Measurements from ENCODE around the gene CDC14A. TPM values are rescaled to one million over a fixed set of nuclear protein-coding genes. Genes with fewer than 3 reads are reported as not detected.

The CDC14A gene
- total RNA-seq, 2 donors from 2014 or later: 7.3 to 16.5 TPM

GRCh38 chr1:100544791-100545190, 192.5 kb downstream of the CDC14A start:
- no peak for DNase-seq
- 72 to 84% methylated on average over 4 of the region's 4 CpGs for WGBS, 2 donors
- H3K4me1 ChIP-seq: peaks cover 5% of the 10 kb centered on the region
- no peak overlapping the region for H3K27ac ChIP-seq
- no peak for ATAC-seq
- peaks cover 0 to 7% of the 10 kb centered on the region in 2 donors for H3K27me3 ChIP-seq
- intact Hi-C loops (cut with DNase I): no loop called here
- no peaks in the 10 kb centered on the region for H3K36me3 ChIP-seq (replicated peaks in 1 of 2; ENCODE audit: insufficient read depth in 1 of 2, low read depth in 2 of 2)
- H3K9me3 ChIP-seq: no peaks in the 10 kb centered on the region
- no peak for TF ChIP-seq CTCF (IDR thresholded peaks at IDR 0.05)
- no peak overlapping the region for H3K4me3 ChIP-seq

- Histone ChIP-seq H3K27ac (no peak overlapping the region), H3K27me3 (no peaks in the 10 kb centered on the region), H3K9me3 (no peaks in the 10 kb centered on the region), H3K4me3 (no peak overlapping the region), H3K36me3 (replicated peaks in 1 of 2; ENCODE audit: insufficient read depth in 1 of 2, low read depth in 2 of 2) (no peaks in the 10 kb centered on the region), H3K4me1 (no peaks in the 10 kb centered on the region)
- 87 to 94% methylated on average over 1 of the region's 1 CpG for WGBS, 2 donors
- intact Hi-C loops (cut with DNase I): no loop called here
- no peak for ATAC-seq
- TF ChIP-seq CTCF (IDR thresholded peaks at IDR 0.05) (no peak), POLR2A (IDR thresholded peaks at IDR 0.05) (no peak)
- no peak for DNase-seq
Observed at GRCh38 chr1:100545855-100546254, 193.5 kb downstream of the CDC14A start.

- H3K27ac ChIP-seq: no peak overlapping the region
- intact Hi-C loops (cut with DNase I): no loop called here
- TF ChIP-seq POLR2A (IDR thresholded peaks at IDR 0.05) (no peak), CTCF (IDR thresholded peaks at IDR 0.05) (no peak)
- 35 to 42% methylated on average over 2 of the region's 2 CpGs for WGBS, 2 donors
- no peak overlapping the region for H3K4me3 ChIP-seq
- ATAC-seq (no peak), DNase-seq (no peak)
- H3K9me3 ChIP-seq: no peaks in the 10 kb centered on the region
- H3K27me3 ChIP-seq: no peaks in the 10 kb centered on the region
- no peaks in the 10 kb centered on the region for H3K4me1 ChIP-seq
- no peaks in the 10 kb centered on the region for H3K36me3 ChIP-seq (replicated peaks in 1 of 2; ENCODE audit: insufficient read depth in 1 of 2, low read depth in 2 of 2)
Observed at GRCh38 chr1:100552031-100552430, 199.7 kb downstream of the CDC14A start.

GRCh38 chr1:100552922-100553321, 200.6 kb downstream of the CDC14A start:
- no peak overlapping the region for H3K27ac ChIP-seq
- no peaks in the 10 kb centered on the region for H3K9me3 ChIP-seq
- H3K4me3 ChIP-seq: no peak overlapping the region
- TF ChIP-seq POLR2A (IDR thresholded peaks at IDR 0.05) (no peak), CTCF (IDR thresholded peaks at IDR 0.05) (no peak)
- no peaks in the 10 kb centered on the region for H3K36me3 ChIP-seq (replicated peaks in 1 of 2; ENCODE audit: insufficient read depth in 1 of 2, low read depth in 2 of 2)
- intact Hi-C loops (cut with DNase I): no loop called here
- WGBS, 2 donors: 33 to 36% methylated on average over 2 of the region's 2 CpGs
- ATAC-seq (no peak), DNase-seq (no peak)
- no peaks in the 10 kb centered on the region for H3K27me3 ChIP-seq
- no peaks in the 10 kb centered on the region for H3K4me1 ChIP-seq

GRCh38 chr1:100556181-100556580, 203.9 kb downstream of the CDC14A start:
- Histone ChIP-seq H3K27ac (no peak overlapping the region), H3K4me1 (no peaks in the 10 kb centered on the region), H3K9me3 (no peaks in the 10 kb centered on the region), H3K4me3 (no peak overlapping the region), H3K36me3 (replicated peaks in 1 of 2; ENCODE audit: insufficient read depth in 1 of 2, low read depth in 2 of 2) (no peaks in the 10 kb centered on the region), H3K27me3 (no peaks in the 10 kb centered on the region)
- ATAC-seq (no peak), DNase-seq (no peak)
- intact Hi-C loops (cut with DNase I): no loop called here
- TF ChIP-seq CTCF (IDR thresholded peaks at IDR 0.05) (no peak), POLR2A (IDR thresholded peaks at IDR 0.05) (no peak)
- 32 to 69% methylated on average over 1 of the region's 1 CpG for WGBS, 2 donors

Measured in body of pancreas (tissue), 4 donors.